DND-41 (cell line): ENCODE results near the gene TUBB2A.

Source experiments
- ATAC-seq: fragments of 200-7000 bp; cut with Tn5 transposase; 3 replicates; pipeline ENCODE4 v1.9.1; 2021; ENCODE audit warnings: low read depth; ENCODE audit not compliant: insufficient read depth
- DNase-seq: peaks from one replicate; pipeline ENCODE4 v3.0.0-alpha.2; 2020
- H2AFZ ChIP-seq: 2 replicates; pipeline ENCODE4 v1.6.0; 2012; ENCODE audit warnings: low read depth, low read length
- H3K27ac ChIP-seq: 2 replicates; pipeline ENCODE4 v1.5.1; 2012; ENCODE audit warnings: low read length, inconsistent platforms
- H3K27me3 ChIP-seq: fragments of 200-600 bp; sonication (generic); 2 replicates; pipeline ENCODE4 v1.6.0; 2012; ENCODE audit warnings: low read length, mild to moderate bottlenecking, inconsistent platforms; ENCODE audit not compliant: insufficient read depth, poor library complexity
- H3K36me3 ChIP-seq: 2 replicates; pipeline ENCODE4 v1.5.1; 2012; ENCODE audit warnings: low read length, inconsistent platforms; ENCODE audit not compliant: insufficient read depth
- H3K4me1 ChIP-seq: 2 replicates; pipeline ENCODE4 v1.5.1; 2012; ENCODE audit warnings: mild to moderate bottlenecking, low read length; ENCODE audit not compliant: insufficient read depth
- H3K4me2 ChIP-seq: 2 replicates; pipeline ENCODE4 v1.6.0; 2012; ENCODE audit warnings: mild to moderate bottlenecking, moderate library complexity, low read length, inconsistent platforms; ENCODE audit not compliant: insufficient read depth
- H3K4me3 ChIP-seq, 2 experiments: fragments of 200-600 bp in 1 of 2; shearing (Covaris generic) in 1 of 2; 2 replicates each; pipeline ENCODE4 v1.5.1; 2012 to 2016; ENCODE audit warnings: inconsistent platforms in 2 of 2, low read length in 2 of 2, mild to moderate bottlenecking in 2 of 2, low read depth in 1 of 2, moderate library complexity in 1 of 2
- H3K79me2 ChIP-seq: 2 replicates; pipeline ENCODE4 v1.6.0; 2012; ENCODE audit warnings: low read length, inconsistent platforms; ENCODE audit not compliant: insufficient read depth
- H3K9ac ChIP-seq: 2 replicates; pipeline ENCODE4 v1.6.0; 2012; ENCODE audit warnings: low read depth, mild to moderate bottlenecking, inconsistent platforms, low read length, moderate library complexity
- H3K9me3 ChIP-seq: 2 replicates; pipeline ENCODE4 v1.5.1; 2012; ENCODE audit warnings: low read length, moderate library complexity, mild to moderate bottlenecking, inconsistent platforms; ENCODE audit not compliant: insufficient read depth, severe bottlenecking
- H4K20me1 ChIP-seq: 2 replicates; pipeline ENCODE4 v1.6.0; 2012; ENCODE audit warnings: low read length; ENCODE audit not compliant: insufficient read depth
- CTCF ChIP-seq: IDR thresholded peaks from 2 replicates; pipeline ENCODE4 v1.5.1; 2012; ENCODE audit warnings: borderline replicate concordance, low read length, moderate library complexity, mild to moderate bottlenecking; ENCODE audit not compliant: poor library complexity, severe bottlenecking; ENCODE audit errors: extremely low read depth
- EZH2 ChIP-seq: IDR thresholded peaks from 3 replicates; pipeline ENCODE4 v1.6.1; 2012; ENCODE audit warnings: borderline replicate concordance, low read depth, mild to moderate bottlenecking, moderate library complexity, low read length, inconsistent platforms; ENCODE audit not compliant: severe bottlenecking

Gene TUBB2A

GRCh38 chr6:3128356-3129108 lies 28.8 kb downstream of the TUBB2A start:
- ATAC-seq: no peak
- no peak for TF ChIP-seq CTCF
- no peak for TF ChIP-seq EZH2

GRCh38 chr6:3125815-3126214 lies 31.5 kb downstream of the TUBB2A start:
- no peak for ATAC-seq
- peaks cover 16% of the 10 kb centered on the region; the same call in 1 of the 2 replicates for H3K36me3 ChIP-seq
- no peak overlapping the region for H3K4me2 ChIP-seq
- no peaks in the 10 kb centered on the region for H3K79me2 ChIP-seq
- no peak overlapping the region for H2AFZ ChIP-seq
- H3K4me3 ChIP-seq: no peak overlapping the region
- H3K27ac ChIP-seq: no peak overlapping the region
- no peaks in the 10 kb centered on the region for H4K20me1 ChIP-seq
- peaks cover 14% of the 10 kb centered on the region; the same call in 1 of the 2 replicates for H3K4me1 ChIP-seq
- TF ChIP-seq CTCF (no peak), EZH2 (no peak)
- H3K9me3 ChIP-seq: no peaks in the 10 kb centered on the region
- DNase-seq: no peak
- H3K9ac ChIP-seq: no peak overlapping the region
- no peaks in the 10 kb centered on the region for H3K27me3 ChIP-seq

More at GRCh38 chr6:3128356-3129108, 28.8 kb downstream of the TUBB2A start:
- H3K4me3 ChIP-seq: no peak overlapping the region
- H3K9me3 ChIP-seq: no peaks in the 10 kb centered on the region
- no peak overlapping the region for H3K9ac ChIP-seq
- H3K27me3 ChIP-seq: no peaks in the 10 kb centered on the region
- H2AFZ ChIP-seq: no peak overlapping the region
- no peak overlapping the region for H3K27ac ChIP-seq
- DNase-seq: no peak
- H3K36me3 ChIP-seq: peaks cover 16% of the 10 kb centered on the region; the same call in 1 of the 2 replicates
- H3K4me2 ChIP-seq: no peak overlapping the region
- no peaks in the 10 kb centered on the region for H4K20me1 ChIP-seq
- H3K79me2 ChIP-seq: no peaks in the 10 kb centered on the region
- peaks cover 14% of the 10 kb centered on the region; the same call in 1 of the 2 replicates for H3K4me1 ChIP-seq

- Histone ChIP-seq H3K9ac (no peak overlapping the region), H3K4me3 (no peak overlapping the region), H3K79me2 (no peaks in the 10 kb centered on the region), H3K36me3 (peaks cover 12% of the 10 kb centered on the region; the same call in 1 of the 2 replicates), H3K4me1 (peaks cover 21% of the 10 kb centered on the region; the same call in 1 of the 2 replicates), H2AFZ (no peak overlapping the region), H3K27me3 (no peaks in the 10 kb centered on the region), H3K27ac (no peak overlapping the region), H3K4me2 (no peak overlapping the region), H4K20me1 (no peaks in the 10 kb centered on the region), H3K9me3 (no peaks in the 10 kb centered on the region)
- TF ChIP-seq CTCF: no peak
- no peak for TF ChIP-seq EZH2
- ATAC-seq: no peak
- no peak for DNase-seq
These were observed 32.7 kb downstream of the TUBB2A start for GRCh38 chr6:3124667-3125066.
